Breast epithelium (tissue), 4 donors: Measurements from ENCODE around the gene CLSTN1. TPM values are rescaled to one million over a fixed set of nuclear protein-coding genes. Genes with fewer than 3 reads are reported as not detected.

Experiments used
- DNase-seq, 2 donors: peaks; one replicate each; pipeline ENCODE4 v3.0.0-alpha.2; 2019; ENCODE audit warnings: low spot score in 2 of 2
- H3K27ac ChIP-seq, 2 donors: fragments of 200-600 bp; sonication (generic) in 1 of 2; one replicate each; pipeline ENCODE4 v1.5.1; 2016 to 2019; ENCODE audit warnings: mild to moderate bottlenecking in 1 of 2
- H3K27me3 ChIP-seq, 2 donors: fragments of 200-600 bp; sonication (generic) in 1 of 2; one replicate each; pipeline versions ENCODE4 v1.5.1 to v1.6.0; 2017 to 2019; ENCODE audit warnings: control low read depth in 1 of 2, mild to moderate bottlenecking in 1 of 2
- H3K36me3 ChIP-seq: fragments of 200-600 bp; one replicate; pipeline ENCODE4 v1.5.1; 2019
- H3K4me1 ChIP-seq, 2 donors: fragments of 200-600 bp; sonication (generic); one replicate each; pipeline ENCODE4 v1.5.1; 2016 to 2019; ENCODE audit warnings: control low read depth in 1 of 2
- H3K4me3 ChIP-seq, 3 donors: fragments of 200-600 bp; sonication (generic); 1 replicate in 2 of 3; 2 replicates in 1 of 3; pipeline ENCODE4 v1.5.1; 2016 to 2019; ENCODE audit warnings: mild to moderate bottlenecking in 3 of 3, moderate library complexity in 2 of 3
- H3K9me3 ChIP-seq, 2 donors: fragments of 200-600 bp; sonication (generic) in 1 of 2; one replicate each; pipeline ENCODE4 v1.5.1; 2016 to 2019; ENCODE audit warnings: control low read depth in 1 of 2
- POLR2A ChIP-seq: fragments of 450-650 bp; IDR thresholded peaks from one replicate; pipeline ENCODE4 v1.6.1; 2016; ENCODE audit warnings: antibody characterized with exemption, mild to moderate bottlenecking, moderate library complexity
- POLR2AphosphoS5 ChIP-seq, 3 donors: sonication (generic); formaldehyde crosslinking; IDR thresholded peaks; one replicate each; pipeline ENCODE4 v1.6.1; 2017; ENCODE audit warnings: antibody characterized with exemption in 3 of 3
- intact Hi-C: fragments of 100-400 bp; cut with DNase I; formaldehyde crosslinking; loops from one replicate; pipeline ENCODE4 v1.15.1; 2023; ENCODE audit warnings: low total_unique reads
- total RNA-seq, 3 donors: library from RNA; depleted of rRNA; stranded (reverse); fragments of >200 nt; gene quantifications; one replicate each; pipeline ENCODE4 v1.1.0, GENCODE V29; 2016
- TF ChIP-seq, protein P1 (sequence below), 3 donors: fragments of 450-650 bp; IDR thresholded peaks; one replicate each; pipeline ENCODE4 v1.5.1; 2016 to 2017; ENCODE audit warnings: antibody characterized with exemption in 3 of 3, mild to moderate bottlenecking in 3 of 3, moderate library complexity in 3 of 3

Gene CLSTN1
- total RNA-seq, 3 donors from 2014 or later = 25.4 to 47.5 (median 42.3) TPM

DNA sequence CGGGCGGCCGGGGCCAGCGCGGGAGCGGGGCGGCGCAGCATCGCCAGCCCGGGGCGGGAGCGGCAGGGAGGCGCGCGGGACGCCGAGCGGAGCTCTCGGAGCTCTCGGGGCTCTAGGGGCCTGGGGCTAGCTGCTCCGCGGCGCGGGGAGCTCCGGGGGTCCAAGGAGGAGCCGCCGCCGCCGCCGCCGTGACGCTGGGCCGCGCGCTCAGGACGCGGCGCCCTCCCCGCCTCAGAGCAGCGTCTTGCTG, 147 bp downstream of the CLSTN1 start:
- intact Hi-C loops = no loop called here
- Histone ChIP-seq H3K9me3 (no peaks in the 10 kb centered on the region), H3K36me3 (no peaks in the 10 kb centered on the region), H3K27me3 (no peaks in the 10 kb centered on the region), H3K27ac (peak overlapping the region; percentile 95 to 96), H3K4me3 (peak overlapping the region; percentile 81 to 89 (median 84)), H3K4me1 (peaks cover 3 to 6% of the 10 kb centered on the region in 2 donors)
- TF ChIP-seq, protein P1, sequence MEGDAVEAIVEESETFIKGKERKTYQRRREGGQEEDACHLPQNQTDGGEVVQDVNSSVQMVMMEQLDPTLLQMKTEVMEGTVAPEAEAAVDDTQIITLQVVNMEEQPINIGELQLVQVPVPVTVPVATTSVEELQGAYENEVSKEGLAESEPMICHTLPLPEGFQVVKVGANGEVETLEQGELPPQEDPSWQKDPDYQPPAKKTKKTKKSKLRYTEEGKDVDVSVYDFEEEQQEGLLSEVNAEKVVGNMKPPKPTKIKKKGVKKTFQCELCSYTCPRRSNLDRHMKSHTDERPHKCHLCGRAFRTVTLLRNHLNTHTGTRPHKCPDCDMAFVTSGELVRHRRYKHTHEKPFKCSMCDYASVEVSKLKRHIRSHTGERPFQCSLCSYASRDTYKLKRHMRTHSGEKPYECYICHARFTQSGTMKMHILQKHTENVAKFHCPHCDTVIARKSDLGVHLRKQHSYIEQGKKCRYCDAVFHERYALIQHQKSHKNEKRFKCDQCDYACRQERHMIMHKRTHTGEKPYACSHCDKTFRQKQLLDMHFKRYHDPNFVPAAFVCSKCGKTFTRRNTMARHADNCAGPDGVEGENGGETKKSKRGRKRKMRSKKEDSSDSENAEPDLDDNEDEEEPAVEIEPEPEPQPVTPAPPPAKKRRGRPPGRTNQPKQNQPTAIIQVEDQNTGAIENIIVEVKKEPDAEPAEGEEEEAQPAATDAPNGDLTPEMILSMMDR (IDR thresholded peaks at IDR 0.05) = no peak
- TF ChIP-seq POLR2A (no peak), POLR2AphosphoS5 (IDR thresholded peaks at IDR 0.05) (no peak)
- no peak for DNase-seq

DNA sequence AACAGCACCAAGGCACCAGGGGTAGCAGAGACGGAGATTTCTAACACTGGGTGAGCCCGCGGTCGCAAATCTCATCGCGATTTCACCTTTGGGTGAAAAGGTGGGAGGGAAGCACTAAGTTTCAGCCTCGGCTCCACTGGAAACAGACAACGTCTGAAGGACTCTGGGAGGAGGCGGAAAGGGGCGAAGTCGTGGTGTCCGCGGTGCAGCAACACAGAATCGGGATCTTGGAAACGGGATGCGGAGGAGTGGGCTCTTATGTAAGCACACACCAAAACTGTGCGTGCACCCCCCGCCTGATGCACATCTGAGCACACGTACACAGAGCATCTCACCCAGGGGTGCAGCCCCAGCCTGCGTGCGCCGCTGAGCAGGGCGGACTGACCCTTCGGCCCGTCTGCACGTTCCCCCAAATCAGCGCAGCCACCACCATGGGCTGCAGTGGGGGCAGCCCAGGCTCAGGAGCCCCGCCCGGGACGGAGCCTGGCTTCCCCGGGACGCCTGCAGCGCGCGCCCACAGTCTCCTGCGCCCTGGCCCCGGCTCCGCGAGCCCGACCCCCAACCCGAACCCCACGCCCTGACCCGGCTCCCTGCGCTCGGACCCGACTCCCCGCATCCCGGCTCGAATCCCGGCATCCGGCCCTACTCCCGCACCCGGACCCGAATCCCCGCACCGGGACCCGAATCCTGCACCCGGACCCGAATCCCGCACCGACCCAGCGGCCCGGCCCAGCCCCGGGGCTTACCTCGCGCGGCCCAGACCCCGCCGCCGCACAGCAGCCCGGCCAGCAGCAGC, 670 bp downstream of the CLSTN1 start:
- H3K9me3 ChIP-seq = no peaks in the 10 kb centered on the region
- peak overlapping the region; percentile 95 to 96 for H3K27ac ChIP-seq
- H3K36me3 ChIP-seq = no peaks in the 10 kb centered on the region
- DNase-seq = no peak
- intact Hi-C loops = no loop called here
- H3K4me1 ChIP-seq = peaks cover 3 to 6% of the 10 kb centered on the region in 2 donors
- H3K27me3 ChIP-seq = no peaks in the 10 kb centered on the region
- TF ChIP-seq POLR2AphosphoS5 (IDR thresholded peaks at IDR 0.05) (no peak), POLR2A (no peak)
- TF ChIP-seq, protein P1 (IDR thresholded peaks at IDR 0.05) = no peak
- peak overlapping the region; percentile 81 to 89 (median 84) for H3K4me3 ChIP-seq

DNA sequence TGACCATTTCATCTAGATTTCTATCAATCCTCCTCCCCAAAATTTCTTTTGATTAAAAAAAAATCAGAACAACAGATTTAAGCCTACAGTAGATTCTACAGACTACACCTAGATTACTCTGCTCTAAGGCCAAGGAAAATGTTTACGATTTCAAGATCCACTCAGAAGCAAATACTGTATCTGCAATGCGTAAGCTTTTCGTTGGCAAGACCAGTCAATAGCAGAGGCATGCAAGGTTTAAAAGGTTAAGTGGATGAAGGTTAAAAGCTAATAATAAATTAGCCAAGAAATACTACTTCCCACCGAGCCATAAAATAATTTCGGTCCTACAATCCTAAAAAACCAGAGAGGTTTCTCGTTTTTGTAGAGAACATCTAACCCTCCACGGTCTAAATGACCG, 1.3 kb downstream of the CLSTN1 start:
- intact Hi-C loops = no loop called here
- Histone ChIP-seq H3K4me1 (peaks cover 3 to 6% of the 10 kb centered on the region in 2 donors), H3K27ac (peak overlapping the region in 1 of 2 donors; percentile 95), H3K9me3 (no peaks in the 10 kb centered on the region), H3K27me3 (no peaks in the 10 kb centered on the region), H3K4me3 (peak overlapping the region; percentile 81 to 89 (median 84)), H3K36me3 (no peaks in the 10 kb centered on the region)
- DNase-seq = no peak
- TF ChIP-seq POLR2AphosphoS5 (IDR thresholded peaks at IDR 0.05) = no peak
- no peak for TF ChIP-seq POLR2A
- TF ChIP-seq, protein P1 (IDR thresholded peaks at IDR 0.05) = no peak

DNA sequence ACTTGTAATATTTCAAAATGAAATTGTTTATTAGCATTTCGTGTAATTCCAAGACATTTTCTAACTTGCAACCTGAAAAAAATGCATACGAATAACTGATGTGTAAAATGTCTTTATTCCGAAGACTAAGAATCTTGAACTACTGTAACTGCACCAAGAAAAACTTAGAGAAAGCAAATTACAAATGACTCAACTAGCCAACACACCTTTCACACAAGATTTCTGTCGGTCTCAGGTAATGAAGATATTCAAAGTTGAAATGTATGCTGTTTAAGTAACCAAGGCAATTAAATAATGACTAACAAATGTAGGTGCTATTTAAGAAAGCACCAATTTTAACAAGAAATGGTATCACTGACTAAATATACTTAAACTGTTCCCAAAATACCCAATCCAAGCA, 2.1 kb downstream of the CLSTN1 start:
- H3K27me3 ChIP-seq = no peaks in the 10 kb centered on the region
- H3K36me3 ChIP-seq = no peaks in the 10 kb centered on the region
- no peak for DNase-seq
- H3K27ac ChIP-seq = no peak overlapping the region
- intact Hi-C loops = no loop called here
- no peak overlapping the region for H3K4me3 ChIP-seq
- no peaks in the 10 kb centered on the region for H3K9me3 ChIP-seq
- peaks cover 3 to 6% of the 10 kb centered on the region in 2 donors for H3K4me1 ChIP-seq
- TF ChIP-seq, protein P1 (IDR thresholded peaks at IDR 0.05) = no peak
- TF ChIP-seq POLR2A (no peak), POLR2AphosphoS5 (IDR thresholded peaks at IDR 0.05) (no peak)

DNA sequence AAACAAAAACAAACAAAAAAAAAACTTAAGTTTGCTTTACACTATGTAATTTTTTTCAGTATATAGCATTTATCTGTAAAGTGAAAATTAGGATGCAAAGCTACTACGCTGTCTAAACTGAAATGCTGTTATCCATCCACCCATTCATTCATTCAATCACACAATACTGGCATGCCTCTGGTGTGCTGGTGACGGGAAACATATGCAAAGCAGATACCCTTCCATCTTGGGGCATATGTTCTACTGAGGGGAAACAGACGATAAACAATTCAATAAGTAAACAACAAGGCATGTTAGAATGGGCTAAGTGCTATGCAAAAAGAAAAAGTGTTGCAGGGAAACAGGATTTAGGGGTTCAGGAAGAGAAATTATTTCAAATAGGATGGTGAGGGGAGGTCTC, 3.2 kb downstream of the CLSTN1 start:
- TF ChIP-seq POLR2A (no peak), POLR2AphosphoS5 (IDR thresholded peaks at IDR 0.05) (no peak)
- TF ChIP-seq, protein P1 (IDR thresholded peaks at IDR 0.05) = no peak
- H3K4me3 ChIP-seq = no peak overlapping the region
- H3K4me1 ChIP-seq = peaks cover 3 to 6% of the 10 kb centered on the region in 2 donors
- no peaks in the 10 kb centered on the region for H3K27me3 ChIP-seq
- intact Hi-C loops = no loop called here
- H3K36me3 ChIP-seq = no peaks in the 10 kb centered on the region
- H3K9me3 ChIP-seq = no peaks in the 10 kb centered on the region
- no peak for DNase-seq
- no peak overlapping the region for H3K27ac ChIP-seq
